HepG2 (cell line): ENCODE measurements around the gene DCDC2. TPM values are rescaled to one million over a fixed set of nuclear protein-coding genes. Genes with fewer than 3 reads are reported as not detected.
A peak's percentile ranks its signal among the peaks of the same experiment; 100 is the strongest.

ENCODE experiments used
- CREM ChIP-seq, 2 experiments: sonication (generic) in 1 of 2; formaldehyde crosslinking in 1 of 2; IDR thresholded peaks; 2 replicates each; pipeline versions ENCODE4 v1.4.0 to v1.6.1; 2016 to 2020; ENCODE audit warnings: antibody characterized with exemption in 1 of 2, mild to moderate bottlenecking in 1 of 2, missing genetic modification reagents in 1 of 2
- E2F1 ChIP-seq: sonication (generic); formaldehyde crosslinking; IDR thresholded peaks from 2 replicates; pipeline ENCODE4 v1.5.0; 2020; ENCODE audit warnings: missing genetic modification reagents
- HDAC2 ChIP-seq: sonication (generic); formaldehyde crosslinking; IDR thresholded peaks from 2 replicates; pipeline ENCODE4 v1.4.0; 2020; ENCODE audit warnings: missing genetic modification reagents
- MAFF ChIP-seq: IDR thresholded peaks from 2 replicates; pipeline ENCODE4 v1.6.1; 2011; ENCODE audit warnings: low read depth, low read length, improper control_type of control experiment
- MXD4 ChIP-seq: IDR thresholded peaks from 2 replicates; pipeline ENCODE4 v1.6.1; 2016; ENCODE audit warnings: mild to moderate bottlenecking, missing biosample characterization, missing genetic modification reagents
- NFYC ChIP-seq: IDR thresholded peaks from 2 replicates; pipeline ENCODE4 v1.6.1; 2016; ENCODE audit warnings: missing genetic modification reagents, missing compliant biosample characterization
- PCBP1 ChIP-seq: fragments of 200-400 bp; formaldehyde crosslinking; IDR thresholded peaks from 2 replicates; pipeline ENCODE4 v1.6.1; 2017; ENCODE audit warnings: mild to moderate bottlenecking, low read depth, low read length, borderline replicate concordance
- PRPF4 ChIP-seq: fragments of 200-400 bp; formaldehyde crosslinking; IDR thresholded peaks from 2 replicates; pipeline ENCODE4 v1.6.1; 2016; ENCODE audit warnings: low read length, low read depth; ENCODE audit not compliant: poor library complexity, severe bottlenecking
- REST ChIP-seq, 2 experiments: IDR thresholded peaks; 2 replicates each; pipeline ENCODE4 v1.6.1; 2011 to 2012; ENCODE audit warnings: low read length in 2 of 2, borderline replicate concordance in 1 of 2, low read depth in 1 of 2, mild to moderate bottlenecking in 1 of 2, moderate library complexity in 1 of 2
- ZBTB4 ChIP-seq: sonication (generic); formaldehyde crosslinking; IDR thresholded peaks from 2 replicates; pipeline ENCODE4 v1.4.0; 2020; ENCODE audit warnings: missing genetic modification reagents, mild to moderate bottlenecking, borderline replicate concordance
- ZBTB49 ChIP-seq: sonication (generic); formaldehyde crosslinking; IDR thresholded peaks from 2 replicates; pipeline ENCODE4 v1.4.0; 2020; ENCODE audit warnings: missing genetic modification reagents, borderline replicate concordance
- ZGPAT ChIP-seq: IDR thresholded peaks from 2 replicates; pipeline ENCODE4 v1.6.1; 2016; ENCODE audit warnings: mild to moderate bottlenecking
- ZNF101 ChIP-seq: sonication (generic); formaldehyde crosslinking; IDR thresholded peaks from 2 replicates; pipeline ENCODE4 v1.4.0; 2020; ENCODE audit warnings: mild to moderate bottlenecking, low read depth, missing genetic modification reagents, borderline replicate concordance
- ZNF333 ChIP-seq: sonication (generic); formaldehyde crosslinking; IDR thresholded peaks from 2 replicates; pipeline ENCODE4 v1.4.0; 2020; ENCODE audit warnings: mild to moderate bottlenecking, missing genetic modification reagents, borderline replicate concordance
- ZNF816 ChIP-seq: sonication (generic); formaldehyde crosslinking; IDR thresholded peaks from 2 replicates; pipeline ENCODE4 v1.8.0; 2022; ENCODE audit warnings: missing genetic modification reagents, mild to moderate bottlenecking, borderline replicate concordance
- polyA plus RNA-seq, 8 experiments: library from polyadenylated mRNA; depleted of rRNA in 3 of 8; stranded (reverse) in 7 of 8; unstranded in 1 of 8; fragments of >200 nt; fragmentation: Illumina TruSeq in 4 of 8; extraction: Trizol in 4 of 8; gene quantifications; 2 replicates each; pipeline versions ENCODE4 v1.2.1 to v1.2.3, GENCODE V29; 2011 to 2016; ENCODE audit warnings: low read depth in 4 of 8, missing spikeins in 1 of 8, mixed read lengths in 1 of 8; ENCODE audit not compliant: insufficient read depth in 1 of 8
- total RNA-seq, 5 experiments: library from RNA; depleted of rRNA; stranded (reverse); fragments of >200 nt; fragmentation: Illumina TruSeq; extraction: Trizol; gene quantifications; 2 replicates each; pipeline ENCODE4 v1.2.3, GENCODE V29; 2016; ENCODE audit warnings: low read depth in 1 of 5

Gene DCDC2
- total and polyA plus RNA-seq, 2 of the 13 experiments (the other 11 are each of a cell fraction or from before 2014, with no cell fraction given): 9.0 to 36.2 TPM

- TF ChIP-seq ZBTB4 (CRISPR knock-in tag): no peak
- TF ChIP-seq NFYC (CRISPR knock-in tag): peak; percentile 56
- TF ChIP-seq E2F1 (CRISPR knock-in tag): peak; percentile 66
- TF ChIP-seq ZBTB49 (CRISPR knock-in tag): peak; percentile 79; the same call in 1 of the 2 replicates
- no peak for TF ChIP-seq CREM (IDR thresholded peaks at IDR 0.05)
- no peak for TF ChIP-seq CREM (CRISPR knock-in tag; IDR thresholded peaks at IDR 0.05)
- TF ChIP-seq PCBP1: no peak
- TF ChIP-seq ZGPAT (CRISPR knock-in tag): peak; percentile 77
- TF ChIP-seq REST (IDR thresholded peaks at IDR 0.05; ENCODE audit: borderline replicate concordance in 1 of 2, low read depth in 1 of 2, low read length in 2 of 2): peak; percentile 86 to 100
- TF ChIP-seq ZNF333: 0 out of 2 replicates have a peak, but pooled peaks have one; percentile 37
- TF ChIP-seq MXD4 (CRISPR knock-in tag): peak; percentile 92
- peak; percentile 87; the same call in 1 of the 2 replicates for TF ChIP-seq ZNF816 (CRISPR knock-in tag)
- TF ChIP-seq MAFF: no peak
- TF ChIP-seq ZNF101 (CRISPR knock-in tag): no peak
- TF ChIP-seq HDAC2: peak; percentile 95
- TF ChIP-seq PRPF4: no peak
These were observed 231.2 kb downstream of the DCDC2 start (continued) for GRCh38 chr6:24126586-24127192.
